Prostate gland (tissue), 2 donors: ENCODE results near the gene GNA12.

Experiments used
- POLR2A ChIP-seq: fragments of 450-650 bp; IDR thresholded peaks from one replicate; pipeline ENCODE4 v1.6.1; 2016; ENCODE audit warnings: antibody characterized with exemption, mild to moderate bottlenecking
- TF ChIP-seq, protein P1 (sequence below), 4 experiments: fragments of 200-600 bp in 2 of 4; fragments of 450-650 bp in 2 of 4; sonication (generic) in 2 of 4; IDR thresholded peaks; 1 replicate in 3 of 4; 2 replicates in 1 of 4; pipeline ENCODE4 v1.5.1; 2016 to 2019; ENCODE audit warnings: antibody characterized with exemption in 4 of 4, mild to moderate bottlenecking in 2 of 4, moderate library complexity in 2 of 4

DNA sequence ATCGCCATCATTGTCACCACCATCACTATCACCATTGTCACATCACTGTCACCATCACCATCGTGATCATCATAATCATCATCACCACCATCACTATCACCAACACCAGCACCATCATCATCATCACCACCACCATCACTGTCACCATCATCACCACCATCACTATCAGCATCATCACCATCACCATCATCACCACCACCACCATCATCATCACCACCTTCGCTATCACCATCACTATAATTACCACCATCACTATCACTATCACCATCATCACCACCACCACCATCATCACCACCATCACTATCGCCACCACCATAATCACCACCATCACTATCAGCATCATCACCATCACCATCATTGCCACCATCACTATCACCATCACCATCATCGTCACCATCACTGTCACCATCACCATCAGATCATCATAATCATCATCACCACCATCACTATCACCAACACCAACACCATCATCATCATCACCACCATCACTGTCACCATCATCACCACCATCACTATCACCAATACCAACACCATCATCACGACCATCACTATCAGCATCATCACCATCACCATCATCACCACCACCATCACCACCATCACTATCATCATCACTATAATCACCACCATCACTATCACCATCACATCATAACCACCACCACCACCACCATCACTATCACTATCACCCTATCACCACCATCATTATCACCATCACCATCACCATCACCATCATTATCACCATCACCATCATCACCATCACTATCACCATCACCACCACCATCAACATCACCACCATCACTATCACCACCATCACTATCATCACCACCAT, 6.0 kb upstream of the GNA12 start:
- TF ChIP-seq, protein P1, sequence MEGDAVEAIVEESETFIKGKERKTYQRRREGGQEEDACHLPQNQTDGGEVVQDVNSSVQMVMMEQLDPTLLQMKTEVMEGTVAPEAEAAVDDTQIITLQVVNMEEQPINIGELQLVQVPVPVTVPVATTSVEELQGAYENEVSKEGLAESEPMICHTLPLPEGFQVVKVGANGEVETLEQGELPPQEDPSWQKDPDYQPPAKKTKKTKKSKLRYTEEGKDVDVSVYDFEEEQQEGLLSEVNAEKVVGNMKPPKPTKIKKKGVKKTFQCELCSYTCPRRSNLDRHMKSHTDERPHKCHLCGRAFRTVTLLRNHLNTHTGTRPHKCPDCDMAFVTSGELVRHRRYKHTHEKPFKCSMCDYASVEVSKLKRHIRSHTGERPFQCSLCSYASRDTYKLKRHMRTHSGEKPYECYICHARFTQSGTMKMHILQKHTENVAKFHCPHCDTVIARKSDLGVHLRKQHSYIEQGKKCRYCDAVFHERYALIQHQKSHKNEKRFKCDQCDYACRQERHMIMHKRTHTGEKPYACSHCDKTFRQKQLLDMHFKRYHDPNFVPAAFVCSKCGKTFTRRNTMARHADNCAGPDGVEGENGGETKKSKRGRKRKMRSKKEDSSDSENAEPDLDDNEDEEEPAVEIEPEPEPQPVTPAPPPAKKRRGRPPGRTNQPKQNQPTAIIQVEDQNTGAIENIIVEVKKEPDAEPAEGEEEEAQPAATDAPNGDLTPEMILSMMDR (IDR thresholded peaks at IDR 0.05), result no peak
- TF ChIP-seq POLR2A, result no peak
